Measurements from ENCODE around the gene SPOP.

Gene SPOP

GRCh38 chr17:49582055-49582722 lies 95.7 kb downstream of the SPOP start:
- Histone ChIP-seq H3K4me3 (ENCODE audit: low read depth in 1 of 2, low read length in 2 of 2) (no peak overlapping the region), H3K9me3 (ENCODE audit: insufficient read depth, low read length, severe bottlenecking) (no peaks in the 10 kb centered on the region), H3K36me3 (ENCODE audit: insufficient read depth, low read length) (no peaks in the 10 kb centered on the region), H2AFZ (ENCODE audit: low read depth, low read length) (no peak overlapping the region), H3K4me1 (ENCODE audit: insufficient read depth, low read length) (no peaks in the 10 kb centered on the region), H3K27ac (ENCODE audit: low read length) (no peak overlapping the region), H3K79me2 (ENCODE audit: insufficient read depth, low read length) (no peaks in the 10 kb centered on the region), H3K4me2 (ENCODE audit: insufficient read depth, low read length) (no peak overlapping the region), H4K20me1 (ENCODE audit: insufficient read depth, low read length) (no peaks in the 10 kb centered on the region; the same call in 1 of the 2 replicates), H3K9ac (ENCODE audit: low read depth, low read length) (no peak overlapping the region), H3K27me3 (ENCODE audit: insufficient read depth, low read length, poor library complexity) (peaks cover 5% of the 10 kb centered on the region)
- no peak for ATAC-seq (ENCODE audit: insufficient read depth, low read depth)
- TF ChIP-seq, protein P1, sequence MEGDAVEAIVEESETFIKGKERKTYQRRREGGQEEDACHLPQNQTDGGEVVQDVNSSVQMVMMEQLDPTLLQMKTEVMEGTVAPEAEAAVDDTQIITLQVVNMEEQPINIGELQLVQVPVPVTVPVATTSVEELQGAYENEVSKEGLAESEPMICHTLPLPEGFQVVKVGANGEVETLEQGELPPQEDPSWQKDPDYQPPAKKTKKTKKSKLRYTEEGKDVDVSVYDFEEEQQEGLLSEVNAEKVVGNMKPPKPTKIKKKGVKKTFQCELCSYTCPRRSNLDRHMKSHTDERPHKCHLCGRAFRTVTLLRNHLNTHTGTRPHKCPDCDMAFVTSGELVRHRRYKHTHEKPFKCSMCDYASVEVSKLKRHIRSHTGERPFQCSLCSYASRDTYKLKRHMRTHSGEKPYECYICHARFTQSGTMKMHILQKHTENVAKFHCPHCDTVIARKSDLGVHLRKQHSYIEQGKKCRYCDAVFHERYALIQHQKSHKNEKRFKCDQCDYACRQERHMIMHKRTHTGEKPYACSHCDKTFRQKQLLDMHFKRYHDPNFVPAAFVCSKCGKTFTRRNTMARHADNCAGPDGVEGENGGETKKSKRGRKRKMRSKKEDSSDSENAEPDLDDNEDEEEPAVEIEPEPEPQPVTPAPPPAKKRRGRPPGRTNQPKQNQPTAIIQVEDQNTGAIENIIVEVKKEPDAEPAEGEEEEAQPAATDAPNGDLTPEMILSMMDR (IDR thresholded peaks at IDR 0.05; ENCODE audit: borderline replicate concordance, extremely low read depth, low read length, poor library complexity, severe bottlenecking), result no peak
- TF ChIP-seq EZH2 (IDR thresholded peaks at IDR 0.05; ENCODE audit: borderline replicate concordance, low read depth, low read length, severe bottlenecking), result no peak
- DNase-seq, result no peak

- no peak overlapping the region for H2AFZ ChIP-seq (ENCODE audit: low read depth, low read length)
- no peak overlapping the region for H3K4me3 ChIP-seq (ENCODE audit: low read depth in 1 of 2, low read length in 2 of 2)
- no peak overlapping the region for H3K4me2 ChIP-seq (ENCODE audit: insufficient read depth, low read length)
- H3K9ac ChIP-seq (ENCODE audit: low read depth, low read length), result no peak overlapping the region
- H3K4me1 ChIP-seq (ENCODE audit: insufficient read depth, low read length), result no peaks in the 10 kb centered on the region
- H3K79me2 ChIP-seq (ENCODE audit: insufficient read depth, low read length), result no peaks in the 10 kb centered on the region
- no peak for DNase-seq
- H4K20me1 ChIP-seq (ENCODE audit: insufficient read depth, low read length), result no peaks in the 10 kb centered on the region; the same call in 1 of the 2 replicates
- H3K27ac ChIP-seq (ENCODE audit: low read length), result no peak overlapping the region
- no peaks in the 10 kb centered on the region for H3K9me3 ChIP-seq (ENCODE audit: insufficient read depth, low read length, severe bottlenecking)
- H3K27me3 ChIP-seq (ENCODE audit: insufficient read depth, low read length, poor library complexity), result peaks cover 10% of the 10 kb centered on the region
- TF ChIP-seq, protein P1 (IDR thresholded peaks at IDR 0.05; ENCODE audit: borderline replicate concordance, extremely low read depth, low read length, poor library complexity, severe bottlenecking), result no peak
- no peak for TF ChIP-seq EZH2 (IDR thresholded peaks at IDR 0.05; ENCODE audit: borderline replicate concordance, low read depth, low read length, severe bottlenecking)
- ATAC-seq (ENCODE audit: insufficient read depth, low read depth), result no peak
- H3K36me3 ChIP-seq (ENCODE audit: insufficient read depth, low read length), result no peaks in the 10 kb centered on the region
These were observed 96.3 kb downstream of the SPOP start for GRCh38 chr17:49581648-49581998.

DNA sequence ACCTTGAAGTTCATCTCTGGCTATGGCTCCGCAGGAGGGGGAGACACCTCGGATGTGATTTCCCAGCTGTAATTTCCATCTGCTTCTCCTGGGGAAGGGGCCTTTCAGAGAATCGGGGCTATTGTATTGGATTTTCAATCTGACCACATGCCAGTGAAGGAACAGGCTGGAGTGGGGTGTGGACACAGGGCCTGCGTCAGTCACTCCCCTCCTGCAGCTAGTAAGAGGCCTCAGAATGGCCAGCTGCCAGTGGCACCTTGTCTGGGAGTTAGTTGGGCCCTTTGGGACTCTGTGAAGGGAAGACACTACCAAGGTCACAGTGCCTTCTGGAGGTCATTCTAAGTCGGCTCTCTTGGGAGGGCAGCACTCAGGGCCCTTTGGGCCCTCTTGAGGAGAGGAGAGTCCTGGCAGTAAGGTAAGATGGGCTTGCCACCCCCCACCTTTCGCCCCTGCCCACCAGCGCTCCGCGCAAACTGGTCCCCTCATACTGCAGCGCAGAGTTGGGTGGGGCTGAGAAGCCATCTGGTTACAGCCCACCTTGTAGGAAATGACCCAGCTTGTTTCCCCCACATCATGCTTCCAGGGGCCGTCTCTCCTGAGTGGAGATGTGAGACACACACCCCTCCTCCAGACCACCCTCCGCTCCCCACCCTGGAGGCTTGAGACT lies 96.8 kb downstream of the SPOP start:
- Histone ChIP-seq H3K79me2 (ENCODE audit: insufficient read depth, low read length) (no peaks in the 10 kb centered on the region), H3K4me3 (ENCODE audit: low read depth in 1 of 2, low read length in 2 of 2) (no peak overlapping the region), H3K27ac (ENCODE audit: low read length) (no peak overlapping the region), H3K36me3 (ENCODE audit: insufficient read depth, low read length) (no peaks in the 10 kb centered on the region), H3K9ac (ENCODE audit: low read depth, low read length) (no peak overlapping the region), H3K9me3 (ENCODE audit: insufficient read depth, low read length, severe bottlenecking) (no peaks in the 10 kb centered on the region), H3K27me3 (ENCODE audit: insufficient read depth, low read length, poor library complexity) (peaks cover 10% of the 10 kb centered on the region), H2AFZ (ENCODE audit: low read depth, low read length) (no peak overlapping the region), H3K4me2 (ENCODE audit: insufficient read depth, low read length) (no peak overlapping the region), H4K20me1 (ENCODE audit: insufficient read depth, low read length) (no peaks in the 10 kb centered on the region; the same call in 1 of the 2 replicates), H3K4me1 (ENCODE audit: insufficient read depth, low read length) (no peaks in the 10 kb centered on the region)
- DNase-seq (no peak), ATAC-seq (ENCODE audit: insufficient read depth, low read depth) (no peak)
- TF ChIP-seq, protein P1 (IDR thresholded peaks at IDR 0.05; ENCODE audit: borderline replicate concordance, extremely low read depth, low read length, poor library complexity, severe bottlenecking), result no peak
- TF ChIP-seq EZH2 (IDR thresholded peaks at IDR 0.05; ENCODE audit: borderline replicate concordance, low read depth, low read length, severe bottlenecking), result no peak
